Measurements from ENCODE around the gene C6orf141.

DNA sequence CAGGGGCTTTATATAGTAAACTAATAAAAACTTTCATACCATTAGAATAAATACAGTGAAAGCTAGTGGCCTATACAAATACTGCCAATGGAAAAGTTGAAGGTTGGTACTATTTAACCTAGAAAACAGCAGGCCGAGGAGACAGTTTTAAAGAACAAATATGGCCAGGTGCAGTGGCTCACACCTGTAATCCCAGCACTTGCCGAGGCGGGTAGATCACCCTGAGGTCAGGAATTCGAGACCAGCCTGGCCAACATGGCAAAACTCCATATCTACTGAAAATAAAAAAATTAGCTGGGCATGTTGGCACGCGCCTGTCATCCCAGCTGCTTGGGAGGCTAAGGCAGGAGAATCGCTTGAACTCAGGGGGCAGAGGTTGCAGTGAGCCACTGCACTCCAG lies 25.9 kb upstream of the C6orf141 start:
- TF ChIP-seq EZH2 (IDR thresholded peaks at IDR 0.05; ENCODE audit: borderline replicate concordance, insufficient read depth, low read depth, low read length, poor library complexity, severe bottlenecking) = no peak
- TF ChIP-seq, protein P1, sequence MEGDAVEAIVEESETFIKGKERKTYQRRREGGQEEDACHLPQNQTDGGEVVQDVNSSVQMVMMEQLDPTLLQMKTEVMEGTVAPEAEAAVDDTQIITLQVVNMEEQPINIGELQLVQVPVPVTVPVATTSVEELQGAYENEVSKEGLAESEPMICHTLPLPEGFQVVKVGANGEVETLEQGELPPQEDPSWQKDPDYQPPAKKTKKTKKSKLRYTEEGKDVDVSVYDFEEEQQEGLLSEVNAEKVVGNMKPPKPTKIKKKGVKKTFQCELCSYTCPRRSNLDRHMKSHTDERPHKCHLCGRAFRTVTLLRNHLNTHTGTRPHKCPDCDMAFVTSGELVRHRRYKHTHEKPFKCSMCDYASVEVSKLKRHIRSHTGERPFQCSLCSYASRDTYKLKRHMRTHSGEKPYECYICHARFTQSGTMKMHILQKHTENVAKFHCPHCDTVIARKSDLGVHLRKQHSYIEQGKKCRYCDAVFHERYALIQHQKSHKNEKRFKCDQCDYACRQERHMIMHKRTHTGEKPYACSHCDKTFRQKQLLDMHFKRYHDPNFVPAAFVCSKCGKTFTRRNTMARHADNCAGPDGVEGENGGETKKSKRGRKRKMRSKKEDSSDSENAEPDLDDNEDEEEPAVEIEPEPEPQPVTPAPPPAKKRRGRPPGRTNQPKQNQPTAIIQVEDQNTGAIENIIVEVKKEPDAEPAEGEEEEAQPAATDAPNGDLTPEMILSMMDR (IDR thresholded peaks at IDR 0.05) = no peak
